ENCODE measurements around the gene LEF1. TPM values are rescaled to one million over a fixed set of nuclear protein-coding genes. Genes with fewer than 3 reads are reported as not detected.

The LEF1 gene
- total and polyA plus RNA-seq, 9 of the 15 experiments (the other 6 are each of a cell fraction or from before 2014, with no cell fraction given) = 15.1 to 81.1 (median 29.7) TPM

- ATAC-seq = 0 out of 3 replicates have a peak, but pooled peaks have one; percentile 9
- TF ChIP-seq RBM17 (IDR thresholded peaks at IDR 0.05; ENCODE audit: borderline replicate concordance, low read depth, low read length) (no peak), JUND (IDR thresholded peaks at IDR 0.05; ENCODE audit: borderline replicate concordance, low read depth, low read length) (no peak; the same call in 1 of the 2 replicates), JUND (tag; IDR thresholded peaks at IDR 0.05; ENCODE audit: borderline replicate concordance, low read depth, low read length) (no peak; the same call in 2 of the 3 replicates), ELK1 (CRISPR knock-in tag; IDR thresholded peaks at IDR 0.05) (no peak), U2AF2 (optimal IDR thresholded peaks at IDR 0.05; ENCODE audit: low read depth, low read length) (no peak), ETV1 (tag; conservative IDR thresholded peaks at IDR 0.05; ENCODE audit: low read depth) (no peak), CBFB (CRISPR knock-in tag; IDR thresholded peaks at IDR 0.05) (no peak), DACH1 (IDR thresholded peaks at IDR 0.05; ENCODE audit: partially characterized antibody) (peak; percentile 65), SMAD4 (CRISPR knock-in tag; conservative IDR thresholded peaks at IDR 0.05) (no peak), PRPF4 (IDR thresholded peaks at IDR 0.05; ENCODE audit: insufficient read depth, low read depth, low read length, poor library complexity, severe bottlenecking) (no peak), THRA (IDR thresholded peaks at IDR 0.05) (no peak), IRF2 (CRISPR knock-in tag; IDR thresholded peaks at IDR 0.05) (no peak), CTCF (IDR thresholded peaks at IDR 0.05 in 2 of 3, conservative IDR thresholded peaks at IDR 0.05 in 1 of 3; ENCODE audit: insufficient read depth in 2 of 3, low read depth in 1 of 3, low read length in 3 of 3) (no peak), ESRRA (IDR thresholded peaks at IDR 0.05; ENCODE audit: borderline replicate concordance, low read depth) (peak; percentile 40; the same call in 1 of the 2 replicates), ATF7 (IDR thresholded peaks at IDR 0.05) (no peak), BRCA1 (IDR thresholded peaks at IDR 0.05) (no peak), BRCA1 (CRISPR knock-in tag; IDR thresholded peaks at IDR 0.05) (no peak), ARID1B (IDR thresholded peaks at IDR 0.05) (peak; percentile 44; the same call in 1 of the 2 replicates), MTA2 (IDR thresholded peaks at IDR 0.05; ENCODE audit: low read depth) (no peak)
These were observed 51.1 kb downstream of the LEF1 start for GRCh38 chr4:108117418-108118182.

More at GRCh38 chr4:108117418-108118182, 51.1 kb downstream of the LEF1 start:
- Histone ChIP-seq H3K4me1 (replicated peaks in 1 of 2; ENCODE audit: control insufficient read depth in 2 of 2, insufficient read depth in 2 of 2, low read length in 2 of 2) (peaks cover 23 to 64% of the 10 kb centered on the region in 2 experiments), H3K4me2 (ENCODE audit: insufficient read depth, low read length) (peak overlapping the region; percentile 3; the same call in 1 of the 2 replicates), H2AFZ (ENCODE audit: low read depth, low read length) (no peak overlapping the region), H3K27me3 (ENCODE audit: control insufficient read depth in 2 of 2, insufficient read depth in 2 of 2, low read length in 2 of 2) (no peaks in the 10 kb centered on the region), H3K9me3 (replicated peaks; ENCODE audit: control insufficient read depth, insufficient read depth, low read depth, low read length) (no peaks in the 10 kb centered on the region), H3K9ac (ENCODE audit: insufficient read depth in 1 of 2, low read depth in 2 of 2, low read length in 2 of 2) (peak overlapping the region in 1 of 2 experiments; percentile 77; a peak in 1 of 4 replicates), H3K9me1 (ENCODE audit: control insufficient read depth, insufficient read depth, low read length) (no peaks in the 10 kb centered on the region), H3K4me3 (no peak overlapping the region), H3K27ac (ENCODE audit: extremely low read depth, low read depth, low read length) (no peak overlapping the region), H3K79me2 (ENCODE audit: control insufficient read depth, insufficient read depth, low read length) (peaks cover 21% of the 10 kb centered on the region; the same call in 1 of the 3 replicates), H3K36me3 (ENCODE audit: control insufficient read depth, insufficient read depth, low read length) (no peaks in the 10 kb centered on the region), H4K20me1 (replicated peaks; ENCODE audit: control insufficient read depth, insufficient read depth, low read length) (no peaks in the 10 kb centered on the region)
- peak; percentile 26 to 44 (median 40) for DNase-seq (ENCODE audit: extremely low read depth in 1 of 4, low spot score in 3 of 4)
- no peak for FAIRE-seq
- intact Hi-C loops (cut with micrococcal nuclease) = no loop called here
- POLR2A ChIA-PET = interaction anchor here (0.6 to 1.2 kb wide), 2 partner anchors 15 to 55 kb away, joined by 3 to 5 read pairs; no protein-coding TSS in a partner anchor
- in situ Hi-C loops (cut with MboI) = no loop called here
- 30% methylated on average over 4 of the region's 7 CpGs for WGBS (ENCODE audit: insufficient coverage, low coverage, missing lambda C conversion rate)
- BruUV-seq (replicated peaks) = no TSS peak
- CTCF ChIA-PET (ENCODE audit: low intra/inter-chr PET ratio) = no interaction called here

Measured in K562 (cell line).